Measurements from ENCODE around the gene HTT. TPM values are rescaled to one million over a fixed set of nuclear protein-coding genes. Genes with fewer than 3 reads are reported as not detected.

HTT gene
- total and polyA plus RNA-seq, 2 of the 13 experiments (the other 11 are each of a cell fraction or from before 2014, with no cell fraction given), result 17.5 to 19.5 TPM

GRCh38 chr4:3128976-3129375, 54.5 kb downstream of the HTT start:
- WGBS (ENCODE audit: low lambda C conversion rate), result 95% methylated on average over 1 of the region's 1 CpG
- FAIRE-seq (no peak), DNase-seq (ENCODE audit: low spot score) (no peak), ATAC-seq (no peak)
- Histone ChIP-seq H3K4me1 (ENCODE audit: insufficient read depth, low read length) (no peaks in the 10 kb centered on the region), H3K4me2 (ENCODE audit: low read depth, low read length) (no peak overlapping the region), H4K20me1 (ENCODE audit: insufficient read depth, low read length) (no peaks in the 10 kb centered on the region), H3K9me3 (ENCODE audit: low read length) (no peaks in the 10 kb centered on the region), H2AFZ (ENCODE audit: low read length) (no peak overlapping the region), H3K36me3 (replicated peaks in 1 of 2; ENCODE audit: control insufficient read depth in 1 of 2, insufficient read depth in 2 of 2, low read length in 2 of 2) (peaks cover 28 to 81% of the 10 kb centered on the region in 2 experiments; a peak in 4 of 5 replicates), H3K27ac (ENCODE audit: extremely low read length, insufficient read depth, low read length) (no peak overlapping the region), H3K9ac (ENCODE audit: insufficient read depth, low read depth, low read length) (no peak overlapping the region), H3K79me2 (ENCODE audit: insufficient read depth, low read length) (no peaks in the 10 kb centered on the region), H3K27me3 (ENCODE audit: control insufficient read depth in 1 of 2, insufficient read depth in 2 of 2, low read length in 2 of 2) (no peaks in the 10 kb centered on the region), H3K4me3 (replicated peaks in 1 of 3; ENCODE audit: insufficient read depth in 1 of 3, low read depth in 2 of 3, low read length in 3 of 3) (no peak overlapping the region)
- in situ Hi-C loops (cut with HindIII; ENCODE audit: extremely low pct_ligation_motif_present, low pct_unique_long_range_greater_than_20kb), result no loop called here
- BruUV-seq (replicated peaks), result no TSS peak
- POLR2A ChIA-PET, result no interaction called here
- CTCF ChIA-PET (ENCODE audit: low intra/inter-chr PET ratio, low total read pairs), result no interaction called here
- TF ChIP-seq NBN (conservative IDR thresholded peaks at IDR 0.05) (no peak), ZNF660 (CRISPR knock-in tag; IDR thresholded peaks at IDR 0.05; ENCODE audit: borderline replicate concordance, low read depth) (no peak), HHEX (CRISPR knock-in tag; IDR thresholded peaks at IDR 0.05) (no peak), TP53 (CRISPR knock-in tag; conservative IDR thresholded peaks at IDR 0.05) (no peak), ZNF770 (CRISPR knock-in tag; IDR thresholded peaks at IDR 0.05) (no peak), ZNF274 (CRISPR knock-in tag; IDR thresholded peaks at IDR 0.05) (no peak), HES4 (CRISPR knock-in tag; IDR thresholded peaks at IDR 0.05; ENCODE audit: borderline replicate concordance) (no peak), FOXC1 (CRISPR knock-in tag; IDR thresholded peaks at IDR 0.05; ENCODE audit: borderline replicate concordance) (no peak), ZNF883 (CRISPR knock-in tag; IDR thresholded peaks at IDR 0.05; ENCODE audit: not compliant biosample characterization) (no peak), ZBTB1 (CRISPR knock-in tag; IDR thresholded peaks at IDR 0.05; ENCODE audit: borderline replicate concordance) (no peak), AGO1 (IDR thresholded peaks at IDR 0.05; ENCODE audit: low read depth, low read length, poor library complexity, severe bottlenecking) (no peak), RNF219 (CRISPR knock-in tag; IDR thresholded peaks at IDR 0.05) (no peak), SOX13 (IDR thresholded peaks at IDR 0.05) (no peak), SOX13 (CRISPR knock-in tag; conservative IDR thresholded peaks at IDR 0.05 in 1 of 2, IDR thresholded peaks at IDR 0.05 in 1 of 2) (no peak), ETV6 (CRISPR knock-in tag; conservative IDR thresholded peaks at IDR 0.05) (no peak), TBX3 (IDR thresholded peaks at IDR 0.05; ENCODE audit: borderline replicate concordance) (no peak), ZNF597 (CRISPR knock-in tag; IDR thresholded peaks at IDR 0.05) (no peak), ZNF33B (CRISPR knock-in tag; IDR thresholded peaks at IDR 0.05) (no peak)
- intact Hi-C loops (cut with micrococcal nuclease; ENCODE audit: unreplicated experiment), result no loop called here

Measured in HepG2 (cell line).